ENCODE data around the gene CRPPA. TPM values are rescaled to one million over a fixed set of nuclear protein-coding genes. Genes with fewer than 3 reads are reported as not detected.

Gene CRPPA
- total RNA-seq, result 0.74 and 1.0 TPM in 2 replicates

GRCh38 chr7:16421333-16422102 lies at the start of gene CRPPA:
Gene CRPPA, minus strand, starts transcription at chr7:16421538. Its CDS starts 216 bp downstream, at chr7:16421322.

DNA sequence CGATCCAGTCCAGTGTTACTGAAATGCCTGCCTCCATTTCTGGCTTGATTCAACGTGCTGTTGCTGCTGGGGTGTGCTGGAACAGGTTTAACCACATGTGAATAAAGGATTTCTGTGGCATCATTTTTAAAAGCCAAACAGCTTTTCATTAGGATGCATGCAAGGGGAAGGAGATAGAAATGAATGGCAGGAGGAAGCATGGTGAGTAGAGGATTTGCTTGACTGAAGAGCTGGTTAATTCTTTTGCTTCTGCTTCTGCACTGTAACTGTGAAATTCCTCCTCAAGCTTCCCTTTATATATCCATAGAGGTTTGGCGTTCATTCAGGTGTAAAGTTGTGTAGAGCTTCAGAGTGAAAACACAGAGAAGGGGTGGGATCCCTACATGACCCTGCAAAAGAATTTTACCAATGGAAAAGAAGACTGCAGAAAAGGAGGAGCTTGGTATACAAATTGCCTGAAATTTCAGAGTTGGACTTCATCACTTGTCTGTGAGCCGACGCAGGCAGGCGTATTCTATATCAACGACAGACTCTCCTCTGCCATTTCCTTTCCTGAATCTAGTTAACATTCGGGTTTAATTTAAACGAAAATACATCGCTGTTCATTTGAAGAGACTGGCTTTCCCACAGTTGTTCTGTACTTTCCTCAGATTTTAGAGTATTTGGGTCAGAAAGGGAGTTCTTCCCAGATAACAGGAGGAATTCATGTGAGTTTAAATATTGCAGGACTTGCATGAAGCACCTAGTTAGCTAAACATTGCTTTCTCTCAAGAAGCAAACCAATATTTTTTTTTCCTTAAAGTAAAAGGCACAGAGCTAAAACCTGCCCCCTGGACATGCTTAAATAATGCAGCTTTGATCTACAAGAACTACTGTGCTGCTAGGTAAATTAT lies 44.4 kb upstream of the CRPPA start, which contains the start of gene SOSTDC1:
TSS of gene SOSTDC1 (minus strand) at position 270 of the 893 bp plus-strand sequence. CDS start at position 200, 70 bp downstream.

Other genes starting within 250 kb of the CRPPA start
- gene SOSTDC1, start 44.2 kb upstream of the CRPPA start, total RNA-seq, result 0.15 and 0.17 TPM in 2 replicates
- not detected in 2 replicates for gene LRRC72, start 105.3 kb upstream of the CRPPA start, total RNA-seq
- gene ANKMY2, start 224.2 kb upstream of the CRPPA start, total RNA-seq, result 15.2 and 16.3 TPM in 2 replicates
- 101 and 107 TPM in 2 replicates for gene BZW2, start 224.6 kb upstream of the CRPPA start, total RNA-seq

Data from bronchus fibroblast of lung (primary cell).